K562 (cell line): ENCODE results near the gene ASCC1. TPM values are rescaled to one million over a fixed set of nuclear protein-coding genes. Genes with fewer than 3 reads are reported as not detected.

Experiments used
- BACH1 ChIP-seq: fragments of 200-800 bp; sonication (Bioruptor generic); IDR thresholded peaks from 2 replicates; pipeline ENCODE4 v1.6.1; 2016; ENCODE audit warnings: missing genetic modification characterization, missing compliant biosample characterization
- CBFA2T2 ChIP-seq: fragments of 450-650 bp; conservative IDR thresholded peaks from 2 replicates; pipeline ENCODE4 v1.6.1; 2017; ENCODE audit warnings: mild to moderate bottlenecking
- CCNT2 ChIP-seq: IDR thresholded peaks from 2 replicates; pipeline ENCODE4 v1.6.1; 2011; ENCODE audit warnings: borderline replicate concordance, low read depth, mild to moderate bottlenecking, moderate library complexity, mixed read lengths, low read length; ENCODE audit not compliant: insufficient read length; ENCODE audit errors: extremely low read depth
- CLOCK ChIP-seq: fragments of 250-450 bp; sonication (Bioruptor Pico); IDR thresholded peaks from 2 replicates; pipeline ENCODE4 v1.4.0; 2020; ENCODE audit warnings: mild to moderate bottlenecking, moderate library complexity, borderline replicate concordance
- COPS2 ChIP-seq: fragments of 450-650 bp; conservative IDR thresholded peaks from 2 replicates; pipeline ENCODE4 v1.6.1; 2016; ENCODE audit warnings: mild to moderate bottlenecking, moderate library complexity
- E2F6 ChIP-seq, 2 experiments: IDR thresholded peaks; 2 replicates each; pipeline ENCODE4 v1.6.1; 2011; ENCODE audit warnings: borderline replicate concordance in 1 of 2, control low read depth in 1 of 2, low read depth in 1 of 2, low read length in 1 of 2, mild to moderate bottlenecking in 1 of 2, mixed read lengths in 1 of 2, moderate library complexity in 1 of 2; ENCODE audit not compliant: insufficient read depth in 1 of 2, insufficient read length in 1 of 2, poor library complexity in 1 of 2, severe bottlenecking in 1 of 2; ENCODE audit errors: extremely low read depth in 1 of 2
- ERF ChIP-seq: fragments of 450-650 bp; formaldehyde crosslinking; IDR thresholded peaks from 2 replicates; pipeline ENCODE4 v1.4.0; 2020; ENCODE audit warnings: mild to moderate bottlenecking, mixed read lengths
- EZH2 ChIP-seq: IDR thresholded peaks from 2 replicates; pipeline ENCODE4 v1.6.1; 2012; ENCODE audit warnings: low read depth, mild to moderate bottlenecking, inconsistent platforms, low read length, borderline replicate concordance
- FOS ChIP-seq: IDR thresholded peaks from 3 replicates; pipeline ENCODE4 v1.6.1; 2011; ENCODE audit not compliant: insufficient read length; ENCODE audit errors: extremely low read depth
- FOXA3 ChIP-seq, 2 experiments: fragments of 450-650 bp in 1 of 2; sonication (generic) in 1 of 2; formaldehyde crosslinking; IDR thresholded peaks in 1 of 2; conservative IDR thresholded peaks in 1 of 2; 2 replicates each; pipeline versions ENCODE4 v1.4.0 to v1.8.0; 2020 to 2022; ENCODE audit warnings: mild to moderate bottlenecking in 2 of 2, missing genetic modification reagents in 1 of 2
- HSF4 ChIP-seq: fragments of 250-450 bp; sonication (Bioruptor Pico); IDR thresholded peaks from 2 replicates; pipeline ENCODE4 v2.1.2; 2022; ENCODE audit warnings: mild to moderate bottlenecking, moderate library complexity, borderline replicate concordance
- NEUROD1 ChIP-seq: fragments of 150-350 bp; IDR thresholded peaks from 2 replicates; pipeline ENCODE4 v1.6.1; 2014; ENCODE audit warnings: borderline replicate concordance, low read length, low read depth; ENCODE audit not compliant: partially characterized antibody
- NFE2 ChIP-seq: IDR thresholded peaks from 2 replicates; pipeline ENCODE4 v1.6.1; 2014; ENCODE audit warnings: antibody characterized with exemption, low read depth
- SRSF3 ChIP-seq: fragments of 200-400 bp; formaldehyde crosslinking; IDR thresholded peaks from 2 replicates; pipeline ENCODE4 v1.6.1; 2016; ENCODE audit warnings: mild to moderate bottlenecking, low read length, moderate library complexity; ENCODE audit not compliant: insufficient read depth
- ZBTB8A ChIP-seq: fragments of 450-650 bp; IDR thresholded peaks from 2 replicates; pipeline ENCODE4 v1.6.1; 2018; ENCODE audit warnings: mild to moderate bottlenecking, moderate library complexity; ENCODE audit not compliant: partially characterized antibody
- ZNF184 ChIP-seq: sonication (generic); formaldehyde crosslinking; IDR thresholded peaks from 2 replicates; pipeline ENCODE4 v1.5.0; 2020; ENCODE audit warnings: missing genetic modification reagents
- ZNF24 ChIP-seq: fragments of 450-650 bp; IDR thresholded peaks from 2 replicates; pipeline ENCODE4 v1.6.1; 2016
- ZNF263 ChIP-seq: sonication (generic); formaldehyde crosslinking; IDR thresholded peaks from 2 replicates; pipeline ENCODE4 v1.8.0; 2022; ENCODE audit warnings: mild to moderate bottlenecking, missing genetic modification reagents, borderline replicate concordance
- ZNF354B ChIP-seq: fragments of 250-450 bp; sonication (Bioruptor Pico); IDR thresholded peaks from 2 replicates; pipeline ENCODE4 v1.4.0; 2020
- ZNF444 ChIP-seq: fragments of 250-450 bp; sonication (Bioruptor Pico); IDR thresholded peaks from 2 replicates; pipeline ENCODE4 v1.4.0; 2020; ENCODE audit warnings: mild to moderate bottlenecking, moderate library complexity
- ZNF696 ChIP-seq: fragments of 250-450 bp; sonication (Bioruptor Pico); conservative IDR thresholded peaks from 2 replicates; pipeline ENCODE4 v1.4.0; 2020; ENCODE audit warnings: mild to moderate bottlenecking, moderate library complexity
- ZNF707 ChIP-seq: fragments of 250-450 bp; sonication (Bioruptor Pico); conservative IDR thresholded peaks from 2 replicates; pipeline ENCODE4 v1.8.0; 2022; ENCODE audit warnings: inconsistent platforms, mild to moderate bottlenecking, moderate library complexity
- polyA plus RNA-seq, 8 experiments: library from polyadenylated mRNA; depleted of rRNA in 4 of 8; stranded (reverse) in 5 of 8; unstranded in 3 of 8; fragments of >200 nt; fragmentation: Nextera tagmentation in 2 of 8; fragmentation: Illumina TruSeq in 1 of 8; extraction: Ambion mirVana in 2 of 8; extraction: Trizol in 1 of 8; gene quantifications; 2 replicates each; pipeline versions ENCODE4 v1.2.1 to v1.2.3, GENCODE V29; 2011 to 2014; ENCODE audit warnings: inconsistent platforms in 1 of 8, missing spikeins in 1 of 8
- total RNA-seq, 7 experiments: library from RNA; depleted of rRNA in 6 of 7; stranded (reverse); fragments of >200 nt in 6 of 7; fragmentation: Illumina TruSeq in 2 of 7; extraction: Trizol in 2 of 7; gene quantifications; 2 replicates each; pipeline versions ENCODE4 v1.2.1 to v1.2.3, GENCODE V29; 2011 to 2021; ENCODE audit warnings: low replicate concordance in 1 of 7
- TF ChIP-seq, protein P1 (sequence below): fragments of 450-650 bp; formaldehyde crosslinking; IDR thresholded peaks from 2 replicates; pipeline ENCODE4 v1.4.0; 2020; ENCODE audit warnings: mild to moderate bottlenecking, moderate library complexity

Gene ASCC1
- total and polyA plus RNA-seq, 9 of the 15 experiments (the other 6 are each of a cell fraction or from before 2014, with no cell fraction given): 31.7 to 73.3 (median 52.8) TPM

DNA sequence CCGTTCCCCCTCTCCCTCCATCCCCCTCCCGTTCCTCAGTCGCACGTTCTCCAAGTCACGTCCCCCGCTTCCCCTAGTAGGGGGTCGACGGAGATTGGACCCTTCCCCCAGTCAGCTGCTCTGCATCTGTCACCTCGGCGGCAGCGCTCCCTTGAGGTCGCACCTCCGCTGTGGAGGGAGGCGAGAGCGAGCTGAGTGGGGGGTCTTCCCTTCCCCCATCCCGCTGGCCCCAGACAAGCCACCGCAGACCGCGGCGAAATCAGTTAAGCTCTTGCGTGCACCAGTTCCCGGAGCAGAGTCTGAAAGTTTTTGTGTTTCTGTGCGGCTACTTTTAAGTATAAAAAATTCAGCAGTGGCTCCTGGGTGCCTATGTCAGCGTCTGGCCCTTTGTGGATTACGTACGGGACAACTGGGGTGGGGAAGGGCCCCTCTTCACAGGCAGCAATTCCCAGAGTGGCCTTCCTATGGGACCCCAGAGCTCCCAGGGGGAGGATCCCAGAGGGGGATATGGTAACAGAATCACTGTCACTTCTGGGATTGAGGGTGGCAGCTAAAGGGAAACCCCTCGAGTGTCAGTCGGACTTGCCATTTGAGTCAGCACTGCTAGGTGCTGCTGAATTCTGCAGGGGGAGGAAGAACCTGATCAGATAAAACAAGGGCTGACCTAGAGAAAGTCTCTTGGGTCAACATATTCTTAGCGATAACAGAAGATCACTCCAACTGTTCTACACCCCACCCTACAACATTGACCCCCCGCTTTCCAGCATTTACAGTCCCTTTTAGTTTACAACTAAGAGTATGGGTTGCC lies 45.1 kb upstream of the ASCC1 start (continued):
- TF ChIP-seq ZNF354B (CRISPR knock-in tag) (no peak), NFE2 (0 out of 2 replicates have a peak, but pooled peaks have one; percentile 8), ZNF24 (no peak; the same call in 1 of the 2 replicates), EZH2 (no peak), ERF (0 out of 2 replicates have a peak, but pooled peaks have one; percentile 52), COPS2 (no peak), ZNF444 (CRISPR knock-in tag) (0 out of 2 replicates have a peak, but pooled peaks have one; percentile 5), CLOCK (0 out of 2 replicates have a peak, but pooled peaks have one; percentile 53), SRSF3 (no peak), FOS (no peak), ZBTB8A (no peak), FOXA3 (CRISPR knock-in tag; conservative IDR thresholded peaks at IDR 0.05 in 1 of 2, IDR thresholded peaks at IDR 0.05 in 1 of 2) (no peak; a peak in 1 of 4 replicates), E2F6 (IDR thresholded peaks at IDR 0.05; ENCODE audit: borderline replicate concordance in 1 of 2, extremely low read depth in 1 of 2, insufficient read depth in 1 of 2, insufficient read length in 1 of 2, low read depth in 1 of 2, low read length in 1 of 2, poor library complexity in 1 of 2, severe bottlenecking in 1 of 2) (peak in 1 of 2 experiments; percentile 78), CBFA2T2 (0 out of 2 replicates have a peak, but pooled peaks have one; percentile 21), HSF4 (no peak), ZNF184 (CRISPR knock-in tag) (no peak), ZNF696 (CRISPR knock-in tag) (no peak), ZNF707 (CRISPR knock-in tag) (no peak), ZNF263 (CRISPR knock-in tag) (peak; percentile 67; the same call in 1 of the 2 replicates), BACH1 (tag) (peak; percentile 55; the same call in 1 of the 2 replicates), NEUROD1 (peak; percentile 29), CCNT2 (peak; percentile 62)
- TF ChIP-seq, protein P1, sequence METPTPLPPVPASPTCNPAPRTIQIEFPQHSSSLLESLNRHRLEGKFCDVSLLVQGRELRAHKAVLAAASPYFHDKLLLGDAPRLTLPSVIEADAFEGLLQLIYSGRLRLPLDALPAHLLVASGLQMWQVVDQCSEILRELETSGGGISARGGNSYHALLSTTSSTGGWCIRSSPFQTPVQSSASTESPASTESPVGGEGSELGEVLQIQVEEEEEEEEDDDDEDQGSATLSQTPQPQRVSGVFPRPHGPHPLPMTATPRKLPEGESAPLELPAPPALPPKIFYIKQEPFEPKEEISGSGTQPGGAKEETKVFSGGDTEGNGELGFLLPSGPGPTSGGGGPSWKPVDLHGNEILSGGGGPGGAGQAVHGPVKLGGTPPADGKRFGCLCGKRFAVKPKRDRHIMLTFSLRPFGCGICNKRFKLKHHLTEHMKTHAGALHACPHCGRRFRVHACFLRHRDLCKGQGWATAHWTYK: peak; percentile 87
